ENCODE data around the gene SELENOO. TPM values are rescaled to one million over a fixed set of nuclear protein-coding genes. Genes with fewer than 3 reads are reported as not detected.

SELENOO gene
- total and polyA plus RNA-seq, 3 donors from 2014 or later = 20.8 to 66.8 (median 57.9) TPM

DNA sequence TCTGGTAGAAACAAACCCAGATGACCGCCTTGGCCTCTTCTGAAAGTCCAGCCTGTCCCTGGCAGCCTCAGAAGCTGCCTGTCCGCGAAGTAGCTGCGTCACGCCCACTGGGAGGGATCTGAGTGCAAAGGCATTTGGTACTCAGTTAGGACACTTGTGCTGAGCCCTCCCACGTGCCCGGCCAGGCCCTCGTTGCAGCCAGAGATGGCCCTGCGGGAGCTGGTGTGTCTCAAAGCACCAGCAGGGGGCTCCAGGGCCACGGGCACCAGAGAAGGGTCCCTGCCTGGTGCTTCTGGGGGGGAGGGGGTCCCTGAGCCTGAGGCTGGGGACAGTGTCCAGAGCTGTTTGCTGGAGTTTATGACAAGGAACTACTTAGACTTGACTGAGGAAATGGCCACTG is 5.8 kb downstream of the SELENOO start:
- H3K27ac ChIP-seq = peak overlapping the region; percentile 46 to 86
- 31 to 36% methylated on average over 10 of the region's 10 CpGs for WGBS, 2 donors
- H3K36me3 ChIP-seq (ENCODE audit: low read depth, missing control alignments) = no peaks in the 10 kb centered on the region
- intact Hi-C loops (cut with DNase I; ENCODE audit: low total_unique reads) = loop anchor here (10.0 kb wide), 1 partner anchor 62 kb away; no protein-coding TSS in a partner anchor
- peaks cover 45% of the 10 kb centered on the region for H3K4me1 ChIP-seq
- peak; percentile 96 for DNase-seq
- TF ChIP-seq POLR2A (IDR thresholded peaks at IDR 0.05) = no peak
- TF ChIP-seq, protein P1, sequence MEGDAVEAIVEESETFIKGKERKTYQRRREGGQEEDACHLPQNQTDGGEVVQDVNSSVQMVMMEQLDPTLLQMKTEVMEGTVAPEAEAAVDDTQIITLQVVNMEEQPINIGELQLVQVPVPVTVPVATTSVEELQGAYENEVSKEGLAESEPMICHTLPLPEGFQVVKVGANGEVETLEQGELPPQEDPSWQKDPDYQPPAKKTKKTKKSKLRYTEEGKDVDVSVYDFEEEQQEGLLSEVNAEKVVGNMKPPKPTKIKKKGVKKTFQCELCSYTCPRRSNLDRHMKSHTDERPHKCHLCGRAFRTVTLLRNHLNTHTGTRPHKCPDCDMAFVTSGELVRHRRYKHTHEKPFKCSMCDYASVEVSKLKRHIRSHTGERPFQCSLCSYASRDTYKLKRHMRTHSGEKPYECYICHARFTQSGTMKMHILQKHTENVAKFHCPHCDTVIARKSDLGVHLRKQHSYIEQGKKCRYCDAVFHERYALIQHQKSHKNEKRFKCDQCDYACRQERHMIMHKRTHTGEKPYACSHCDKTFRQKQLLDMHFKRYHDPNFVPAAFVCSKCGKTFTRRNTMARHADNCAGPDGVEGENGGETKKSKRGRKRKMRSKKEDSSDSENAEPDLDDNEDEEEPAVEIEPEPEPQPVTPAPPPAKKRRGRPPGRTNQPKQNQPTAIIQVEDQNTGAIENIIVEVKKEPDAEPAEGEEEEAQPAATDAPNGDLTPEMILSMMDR (IDR thresholded peaks at IDR 0.05) = peak; percentile 50 to 69 (median 51)
- no peaks in the 10 kb centered on the region for H3K27me3 ChIP-seq
- no peaks in the 10 kb centered on the region for H3K9me3 ChIP-seq
- H3K4me3 ChIP-seq = no peak overlapping the region

GRCh38 chr22:50207383-50208140 is 6.8 kb downstream of the SELENOO start:
- no peaks in the 10 kb centered on the region for H3K9me3 ChIP-seq
- 79 to 83% methylated on average over 11 to 23 of the region's 23 CpGs for whole genome bisulfite sequencing, 2 donors
- no peak for DNase-seq
- no peaks in the 10 kb centered on the region for H3K36me3 ChIP-seq (ENCODE audit: low read depth, missing control alignments)
- H3K4me1 ChIP-seq = peaks cover 36% of the 10 kb centered on the region
- no peak overlapping the region for H3K4me3 ChIP-seq
- intact Hi-C loops (cut with DNase I; ENCODE audit: low total_unique reads) = loop anchor here (10.0 kb wide), 1 partner anchor 63 kb away; no protein-coding TSS in a partner anchor
- TF ChIP-seq POLR2A (IDR thresholded peaks at IDR 0.05) = no peak
- TF ChIP-seq, protein P1 (IDR thresholded peaks at IDR 0.05) = no peak
- H3K27me3 ChIP-seq = no peaks in the 10 kb centered on the region
- H3K27ac ChIP-seq = peak overlapping the region in 1 of 2 donors; percentile 86

GRCh38 chr22:50208430-50208938 is 7.7 kb downstream of the SELENOO start:
- Histone ChIP-seq H3K4me1 (peaks cover 32% of the 10 kb centered on the region), H3K27me3 (no peaks in the 10 kb centered on the region), H3K4me3 (no peak overlapping the region), H3K9me3 (no peaks in the 10 kb centered on the region), H3K27ac (no peak overlapping the region), H3K36me3 (ENCODE audit: low read depth, missing control alignments) (no peaks in the 10 kb centered on the region)
- TF ChIP-seq, protein P1 (IDR thresholded peaks at IDR 0.05) = no peak
- TF ChIP-seq POLR2A (IDR thresholded peaks at IDR 0.05) = no peak
- no peak for DNase-seq
- 77 to 82% methylated on average over 16 to 22 of the region's 22 CpGs for WGBS, 2 donors
- intact Hi-C loops (cut with DNase I; ENCODE audit: low total_unique reads) = loop anchor here (10.0 kb wide), 1 partner anchor 64 kb away; no protein-coding TSS in a partner anchor

- H3K4me1 ChIP-seq = peaks cover 32% of the 10 kb centered on the region
- no peak overlapping the region for H3K4me3 ChIP-seq
- H3K27ac ChIP-seq = peak overlapping the region; percentile 50 to 56
- no peak for TF ChIP-seq POLR2A (IDR thresholded peaks at IDR 0.05)
- TF ChIP-seq, protein P1 (IDR thresholded peaks at IDR 0.05) = no peak
- DNase-seq = peak; percentile 74
- no peaks in the 10 kb centered on the region for H3K36me3 ChIP-seq (ENCODE audit: low read depth, missing control alignments)
- WGBS, 2 donors = 53 to 63% methylated on average over 3 to 26 of the region's 31 CpGs
- intact Hi-C loops (cut with DNase I; ENCODE audit: low total_unique reads) = loop anchor here (10.0 kb wide), 1 partner anchor 64 kb away; no protein-coding TSS in a partner anchor
- no peaks in the 10 kb centered on the region for H3K27me3 ChIP-seq
- no peaks in the 10 kb centered on the region for H3K9me3 ChIP-seq
Observed at GRCh38 chr22:50208939-50209892, 8.4 kb downstream of the SELENOO start.
